H1 (cell line): ENCODE measurements around the gene PSMB9. TPM values are rescaled to one million over a fixed set of nuclear protein-coding genes. Genes with fewer than 3 reads are reported as not detected.

ENCODE experiments used
- CHD1 ChIP-seq: IDR thresholded peaks from 2 replicates; pipeline ENCODE4 v1.6.1; 2012; ENCODE audit warnings: low read depth, low read length, improper control_type of control experiment
- NRF1 ChIP-seq: IDR thresholded peaks from 2 replicates; pipeline ENCODE4 v1.6.1; 2011; ENCODE audit warnings: mild to moderate bottlenecking, low read depth, low read length, improper control_type of control experiment
- POU5F1 ChIP-seq: IDR thresholded peaks from 2 replicates; pipeline ENCODE4 v1.6.1; 2011; ENCODE audit warnings: low read depth, mild to moderate bottlenecking, low read length, moderate library complexity
- RBBP5 ChIP-seq: IDR thresholded peaks from 2 replicates; pipeline ENCODE4 v1.7.1; 2012; ENCODE audit warnings: low read depth, mild to moderate bottlenecking, inconsistent platforms, low read length, moderate library complexity, borderline replicate concordance
- SAP30 ChIP-seq: fragments of 300-600 bp; sonication (generic); IDR thresholded peaks from 2 replicates; pipeline ENCODE4 v1.7.1; 2012; ENCODE audit warnings: low read length, moderate library complexity, mild to moderate bottlenecking, inconsistent platforms; ENCODE audit not compliant: insufficient read depth, insufficient replicate concordance
- TAF1 ChIP-seq: IDR thresholded peaks from 2 replicates; pipeline ENCODE4 v1.6.1; 2011; ENCODE audit warnings: mild to moderate bottlenecking, low read depth, low read length
- TAF7 ChIP-seq: optimal IDR thresholded peaks from 2 replicates; pipeline ENCODE3; 2011; ENCODE audit warnings: low read depth, mild to moderate bottlenecking, inconsistent platforms, low read length, moderate library complexity, borderline replicate concordance
- ZNF274 ChIP-seq: IDR thresholded peaks from 2 replicates; pipeline ENCODE4 v1.7.0; 2012; ENCODE audit warnings: low read length, borderline replicate concordance; ENCODE audit errors: extremely low read depth
- polyA plus RNA-seq, 7 experiments: library from polyadenylated mRNA; depleted of rRNA in 3 of 7; stranded (reverse) in 5 of 7; unstranded in 2 of 7; fragments of >200 nt in 5 of 7; fragments of 200-250 nt in 2 of 7; gene quantifications; 1 replicate in 5 of 7; 2 replicates in 1 of 7; 4 replicates in 1 of 7; pipeline versions ENCODE4 v1.2.1 to v1.2.3, GENCODE V29; 2011 to 2013; ENCODE audit warnings: missing spikeins in 2 of 7, mixed read lengths in 2 of 7
- total RNA-seq: library from RNA; stranded (reverse); fragmentation: NEBNext Ultra II Directional; extraction: Animal tissue kit (Norgen Biotek cat#: 25700); gene quantifications from 2 replicates; pipeline ENCODE4 v1.2.1, GENCODE V29; 2021
- TF ChIP-seq, protein P1 (sequence below): IDR thresholded peaks from 2 replicates; pipeline ENCODE4 v1.6.1; 2012; ENCODE audit warnings: low read length, inconsistent platforms

Gene PSMB9
- total and polyA plus RNA-seq, 2 of the 8 experiments (the other 6 are each of a cell fraction or from before 2014, with no cell fraction given) = 4.5 to 22.8 TPM

- TF ChIP-seq NRF1 (no peak), POU5F1 (no peak), TAF1 (no peak), ZNF274 (no peak), RBBP5 (no peak), TAF7 (no peak), SAP30 (no peak), CHD1 (no peak)
- TF ChIP-seq, protein P1, sequence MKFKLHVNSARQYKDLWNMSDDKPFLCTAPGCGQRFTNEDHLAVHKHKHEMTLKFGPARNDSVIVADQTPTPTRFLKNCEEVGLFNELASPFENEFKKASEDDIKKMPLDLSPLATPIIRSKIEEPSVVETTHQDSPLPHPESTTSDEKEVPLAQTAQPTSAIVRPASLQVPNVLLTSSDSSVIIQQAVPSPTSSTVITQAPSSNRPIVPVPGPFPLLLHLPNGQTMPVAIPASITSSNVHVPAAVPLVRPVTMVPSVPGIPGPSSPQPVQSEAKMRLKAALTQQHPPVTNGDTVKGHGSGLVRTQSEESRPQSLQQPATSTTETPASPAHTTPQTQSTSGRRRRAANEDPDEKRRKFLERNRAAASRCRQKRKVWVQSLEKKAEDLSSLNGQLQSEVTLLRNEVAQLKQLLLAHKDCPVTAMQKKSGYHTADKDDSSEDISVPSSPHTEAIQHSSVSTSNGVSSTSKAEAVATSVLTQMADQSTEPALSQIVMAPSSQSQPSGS = no peak
Observed at GRCh38 chr6:32852018-32852843, 1.8 kb upstream of the PSMB9 start (continued).
